GM13977 (cell line): ENCODE data around the gene SLC18A2.

Experiments
- DNase-seq: peaks from one replicate; pipeline ENCODE4 v3.0.0; 2012; ENCODE audit warnings: low spot score
- in situ Hi-C: fragments of 300-500 bp; cut with MboI; formaldehyde crosslinking; loops from one replicate; pipeline ENCODE4 v1.12.0; 2022; ENCODE audit warnings: low sequenced_read_pairs, low pct_unique_long_range_greater_than_20kb, mixed read lengths, inconsistent platforms; ENCODE audit not compliant: unreplicated experiment
- TF ChIP-seq, protein P1 (sequence below): IDR thresholded peaks from 2 replicates; pipeline ENCODE4 v1.5.1; 2012; ENCODE audit warnings: mild to moderate bottlenecking, control low read depth; ENCODE audit not compliant: insufficient read depth; ENCODE audit errors: extremely low read depth, missing control alignments

SLC18A2 gene

DNA sequence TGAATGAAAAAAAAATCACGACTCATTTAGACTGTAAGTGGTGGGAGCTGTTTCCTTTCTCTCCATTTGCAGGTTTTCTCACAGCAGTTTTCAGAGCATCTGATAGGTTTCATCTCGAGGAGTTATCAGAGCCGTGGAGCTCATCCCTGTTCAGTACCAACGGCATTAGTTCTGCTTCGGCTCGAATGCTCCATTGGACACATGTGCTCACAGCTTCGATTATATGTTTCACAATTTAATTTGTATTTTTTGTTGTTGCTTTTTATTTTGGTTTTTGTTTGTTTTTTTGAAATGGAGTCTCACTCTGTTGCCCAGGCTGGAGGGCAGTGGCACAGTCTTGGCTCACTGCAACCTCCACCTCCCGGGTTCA lies 1.5 kb downstream of the SLC18A2 start:
- TF ChIP-seq, protein P1, sequence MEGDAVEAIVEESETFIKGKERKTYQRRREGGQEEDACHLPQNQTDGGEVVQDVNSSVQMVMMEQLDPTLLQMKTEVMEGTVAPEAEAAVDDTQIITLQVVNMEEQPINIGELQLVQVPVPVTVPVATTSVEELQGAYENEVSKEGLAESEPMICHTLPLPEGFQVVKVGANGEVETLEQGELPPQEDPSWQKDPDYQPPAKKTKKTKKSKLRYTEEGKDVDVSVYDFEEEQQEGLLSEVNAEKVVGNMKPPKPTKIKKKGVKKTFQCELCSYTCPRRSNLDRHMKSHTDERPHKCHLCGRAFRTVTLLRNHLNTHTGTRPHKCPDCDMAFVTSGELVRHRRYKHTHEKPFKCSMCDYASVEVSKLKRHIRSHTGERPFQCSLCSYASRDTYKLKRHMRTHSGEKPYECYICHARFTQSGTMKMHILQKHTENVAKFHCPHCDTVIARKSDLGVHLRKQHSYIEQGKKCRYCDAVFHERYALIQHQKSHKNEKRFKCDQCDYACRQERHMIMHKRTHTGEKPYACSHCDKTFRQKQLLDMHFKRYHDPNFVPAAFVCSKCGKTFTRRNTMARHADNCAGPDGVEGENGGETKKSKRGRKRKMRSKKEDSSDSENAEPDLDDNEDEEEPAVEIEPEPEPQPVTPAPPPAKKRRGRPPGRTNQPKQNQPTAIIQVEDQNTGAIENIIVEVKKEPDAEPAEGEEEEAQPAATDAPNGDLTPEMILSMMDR = no peak
- no peak for DNase-seq
- in situ Hi-C loops = no loop called here

DNA sequence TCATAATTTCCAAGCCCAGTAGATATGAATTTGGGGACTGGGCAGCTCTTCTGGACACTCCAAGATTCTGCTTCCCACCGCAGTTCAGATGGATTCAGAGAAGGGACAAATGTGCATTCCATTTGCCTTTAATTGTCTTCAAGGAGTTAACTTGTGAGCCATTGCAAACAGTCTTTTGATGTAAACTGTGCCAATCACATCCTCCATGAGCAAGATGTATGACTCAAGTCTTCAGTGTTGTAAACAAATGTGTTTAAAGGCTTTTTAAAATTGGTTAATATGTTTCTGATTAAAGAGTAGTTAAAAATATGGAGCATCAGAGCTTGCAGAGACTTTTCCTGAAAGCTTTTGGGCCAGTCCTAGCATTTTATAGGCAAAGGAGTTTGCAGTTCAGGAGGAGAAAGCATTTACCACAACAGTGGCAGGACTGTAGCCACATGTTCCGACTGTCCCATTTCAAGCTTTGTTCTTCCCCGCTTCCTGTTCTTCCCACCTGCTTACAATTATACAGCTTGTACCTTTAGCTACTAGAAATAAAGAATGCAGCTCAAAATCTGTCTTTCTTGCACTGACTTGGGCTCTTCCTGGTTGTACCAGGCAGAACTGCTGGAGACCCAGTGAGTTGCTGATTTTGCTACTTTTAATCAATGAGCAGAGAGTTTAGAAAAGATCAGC lies 6.2 kb downstream of the SLC18A2 start:
- in situ Hi-C loops = no loop called here
- DNase-seq = no peak
- TF ChIP-seq, protein P1 = no peak

DNA sequence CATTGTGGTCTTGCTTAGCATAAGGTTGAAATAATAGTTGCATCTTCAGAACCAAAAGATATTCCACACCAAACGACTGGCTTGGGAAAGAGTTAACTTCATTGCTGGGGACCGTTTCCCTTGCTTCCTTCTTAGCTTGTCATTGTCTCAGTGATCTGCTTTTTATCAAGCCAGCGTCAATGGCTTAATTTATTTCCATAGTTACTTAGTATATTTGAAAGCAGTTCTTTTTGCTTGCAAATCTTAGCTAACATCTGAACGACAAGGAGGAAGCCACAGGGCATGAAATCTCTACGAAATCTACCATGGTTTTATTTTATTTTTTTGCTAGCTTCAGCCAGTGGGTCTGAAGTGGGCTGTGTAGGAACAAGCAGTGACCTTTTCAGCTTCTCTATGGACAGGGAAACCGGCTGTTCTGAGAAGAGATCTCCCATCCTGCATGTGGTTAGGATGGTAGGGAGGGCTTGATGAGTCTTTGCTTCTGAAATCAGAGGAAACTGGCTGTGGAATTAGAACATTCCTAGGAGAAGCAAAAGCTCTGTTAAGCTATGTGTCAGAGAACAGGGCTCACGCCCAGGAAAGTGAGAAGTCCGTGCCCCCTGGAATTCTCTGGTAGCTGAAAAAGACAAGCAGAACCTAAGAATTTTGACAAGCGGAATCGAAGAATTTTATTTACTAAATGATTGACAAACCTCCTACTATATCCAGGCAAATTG lies 8.0 kb downstream of the SLC18A2 start:
- in situ Hi-C loops = no loop called here
- TF ChIP-seq, protein P1 = no peak
- DNase-seq = no peak

DNA sequence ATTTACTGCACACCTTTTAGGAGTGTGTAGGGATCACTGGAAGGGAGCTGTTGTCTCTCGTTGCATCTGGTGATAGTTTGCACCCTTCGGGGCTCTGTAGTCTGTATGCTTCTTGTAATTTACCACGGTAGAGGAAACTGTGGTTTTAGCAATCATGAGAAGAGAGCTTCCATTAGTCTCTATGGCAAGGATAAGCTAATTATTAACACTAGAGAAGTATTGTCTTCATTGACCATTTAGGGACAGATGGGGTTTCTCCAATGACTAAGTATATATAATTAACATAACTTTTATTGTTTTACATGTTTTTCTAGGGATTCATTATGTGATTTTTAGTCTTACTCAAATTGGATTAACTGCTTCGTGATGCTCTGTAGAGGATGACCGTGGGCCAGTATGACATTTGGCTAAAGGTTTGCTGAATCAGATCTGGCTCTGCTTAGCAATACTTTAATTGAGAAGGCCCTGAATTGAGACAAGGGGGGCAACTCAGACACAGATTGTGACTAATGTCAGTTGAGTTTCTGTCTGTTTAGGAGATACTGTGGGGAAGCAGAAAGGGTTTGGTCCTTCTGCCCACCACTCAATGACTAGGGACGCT lies 8.7 kb downstream of the SLC18A2 start:
- TF ChIP-seq, protein P1 = no peak
- DNase-seq = no peak
- in situ Hi-C loops = no loop called here

DNA sequence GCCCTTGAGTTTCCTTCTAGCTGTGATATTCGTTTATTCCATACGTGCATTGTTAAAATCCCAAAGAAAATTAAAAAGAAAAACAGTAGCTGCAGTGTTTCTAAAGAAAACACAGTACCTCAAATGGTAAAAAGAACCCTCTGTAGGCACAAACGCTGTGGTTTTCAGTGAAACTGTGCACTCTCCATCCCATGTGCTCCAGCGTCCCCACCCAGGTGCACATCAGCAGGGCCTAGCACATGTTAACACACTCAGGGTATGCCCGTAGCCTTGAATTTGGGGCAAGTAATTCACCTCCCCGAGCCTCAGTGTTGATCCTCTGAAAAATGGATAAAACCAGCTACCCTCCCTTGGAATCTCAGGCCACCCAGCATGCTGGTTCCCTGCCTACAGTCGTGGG lies 9.5 kb downstream of the SLC18A2 start:
- in situ Hi-C loops = no loop called here
- DNase-seq = no peak
- TF ChIP-seq, protein P1 = no peak

DNA sequence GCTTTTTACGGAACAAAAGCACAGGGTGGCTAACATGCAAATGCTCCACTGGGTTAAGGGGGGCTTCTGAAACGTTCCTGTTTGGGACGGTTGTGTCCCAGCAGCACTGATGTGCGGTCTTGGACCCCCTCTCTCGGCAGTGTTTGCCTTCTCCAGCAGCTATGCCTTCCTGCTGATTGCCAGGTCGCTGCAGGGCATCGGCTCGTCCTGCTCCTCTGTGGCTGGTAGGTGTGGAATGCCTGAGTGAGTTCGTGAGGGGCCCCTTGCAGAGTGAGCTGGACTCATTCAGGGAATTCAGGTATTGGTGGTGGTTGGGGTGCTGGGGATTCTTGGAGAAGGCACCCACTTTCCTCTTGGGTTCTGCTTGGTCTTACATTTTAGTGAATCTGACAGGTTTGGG lies 13.0 kb downstream of the SLC18A2 start:
- no peak for DNase-seq
- in situ Hi-C loops = no loop called here
- TF ChIP-seq, protein P1 = no peak
